ENCODE data around the gene ARHGEF39. TPM values are rescaled to one million over a fixed set of nuclear protein-coding genes. Genes with fewer than 3 reads are reported as not detected.
"Not testable (repeated sequence)": the region's sequence is repeated elsewhere in the genome, so short reads cannot be mapped to it uniquely, and the experiment has no call there.

Gene ARHGEF39
- total RNA-seq, 4 donors from 2014 or later = 1.5 to 3.6 (median 2.4) TPM; not detected in 1

GRCh38 chr9:35646153-35646532, 18.9 kb downstream of the ARHGEF39 start:
- DNase-seq = peak; percentile 57 to 59
- Histone ChIP-seq H3K36me3 (no peaks in the 10 kb centered on the region), H3K4me1 (no peaks in the 10 kb centered on the region), H3K27ac (peak overlapping the region; percentile 85 to 86), H3K9me3 (no peaks in the 10 kb centered on the region), H3K4me3 (peak overlapping the region; percentile 40 to 55), H3K27me3 (no peaks in the 10 kb centered on the region)
- intact Hi-C loops (cut with DNase I; ENCODE audit: low total_unique reads) = no loop called here
- TF ChIP-seq CTCF (IDR thresholded peaks at IDR 0.05) (peak in 1 of 4 experiments; percentile 18), POLR2A (IDR thresholded peaks at IDR 0.05) (no peak)

- peak overlapping the region; percentile 85 to 86 for H3K27ac ChIP-seq
- DNase-seq; intact Hi-C loops (cut with DNase I; ENCODE audit: low total_unique reads); H3K4me1 ChIP-seq; H3K9me3 ChIP-seq; H3K27me3 ChIP-seq; H3K36me3 ChIP-seq: not testable (repeated sequence)
- H3K4me3 ChIP-seq = peak overlapping the region; percentile 40 to 55
Observed at GRCh38 chr9:35645736-35646135, 19.3 kb downstream of the ARHGEF39 start.

GRCh38 chr9:35643046-35643445, 21.9 kb downstream of the ARHGEF39 start:
- intact Hi-C loops (cut with DNase I; ENCODE audit: low total_unique reads) = no loop called here
- no peaks in the 10 kb centered on the region for H3K27me3 ChIP-seq
- H3K4me1 ChIP-seq = no peaks in the 10 kb centered on the region
- H3K36me3 ChIP-seq = no peaks in the 10 kb centered on the region
- no peaks in the 10 kb centered on the region for H3K9me3 ChIP-seq
- H3K4me3 ChIP-seq = no peak overlapping the region
- no peak for DNase-seq
- no peak overlapping the region for H3K27ac ChIP-seq
- TF ChIP-seq POLR2A (IDR thresholded peaks at IDR 0.05) (no peak), CTCF (IDR thresholded peaks at IDR 0.05) (no peak)

- H3K4me1 ChIP-seq; H3K27ac ChIP-seq; intact Hi-C loops (cut with DNase I; ENCODE audit: low total_unique reads); DNase-seq; H3K27me3 ChIP-seq; H3K4me3 ChIP-seq; H3K9me3 ChIP-seq; H3K36me3 ChIP-seq: not testable (repeated sequence)
Observed at GRCh38 chr9:35641478-35641877, 23.5 kb downstream of the ARHGEF39 start.

GRCh38 chr9:35640431-35640830, 24.6 kb downstream of the ARHGEF39 start:
- H3K9me3 ChIP-seq; DNase-seq; H3K36me3 ChIP-seq; intact Hi-C loops (cut with DNase I; ENCODE audit: low total_unique reads); H3K27me3 ChIP-seq; H3K4me1 ChIP-seq; H3K27ac ChIP-seq; H3K4me3 ChIP-seq: not testable (repeated sequence)

- Histone ChIP-seq H3K4me1 (no peaks in the 10 kb centered on the region), H3K27ac (no peak overlapping the region), H3K36me3 (no peaks in the 10 kb centered on the region), H3K4me3 (no peak overlapping the region), H3K27me3 (no peaks in the 10 kb centered on the region), H3K9me3 (no peaks in the 10 kb centered on the region)
- no peak for TF ChIP-seq POLR2A (IDR thresholded peaks at IDR 0.05)
- no peak for TF ChIP-seq CTCF (IDR thresholded peaks at IDR 0.05)
- intact Hi-C loops (cut with DNase I; ENCODE audit: low total_unique reads) = no loop called here
- DNase-seq = no peak
Observed at GRCh38 chr9:35639631-35640030, 25.4 kb downstream of the ARHGEF39 start.

GRCh38 chr9:35639225-35639624, 25.8 kb downstream of the ARHGEF39 start:
- DNase-seq; H3K27ac ChIP-seq; H3K4me1 ChIP-seq; H3K27me3 ChIP-seq; H3K36me3 ChIP-seq; H3K9me3 ChIP-seq; intact Hi-C loops (cut with DNase I; ENCODE audit: low total_unique reads); H3K4me3 ChIP-seq: not testable (repeated sequence)

- DNase-seq; H3K4me3 ChIP-seq; H3K4me1 ChIP-seq; intact Hi-C loops (cut with DNase I; ENCODE audit: low total_unique reads); H3K9me3 ChIP-seq; H3K36me3 ChIP-seq; H3K27me3 ChIP-seq; H3K27ac ChIP-seq: not testable (repeated sequence)
Observed at GRCh38 chr9:35638751-35639150, 26.2 kb downstream of the ARHGEF39 start.

GRCh38 chr9:35637427-35637955, 27.5 kb downstream of the ARHGEF39 start:
- H3K27ac ChIP-seq; H3K4me3 ChIP-seq; H3K27me3 ChIP-seq; intact Hi-C loops (cut with DNase I; ENCODE audit: low total_unique reads); H3K36me3 ChIP-seq; H3K4me1 ChIP-seq; H3K9me3 ChIP-seq; DNase-seq: not testable (repeated sequence)

GRCh38 chr9:35636877-35637246, 28.1 kb downstream of the ARHGEF39 start:
- H3K4me3 ChIP-seq; H3K27me3 ChIP-seq; H3K4me1 ChIP-seq; DNase-seq; H3K9me3 ChIP-seq; H3K36me3 ChIP-seq; intact Hi-C loops (cut with DNase I; ENCODE audit: low total_unique reads); H3K27ac ChIP-seq: not testable (repeated sequence)
